Colonic mucosa (tissue), 4 donors: Measurements from ENCODE around the gene CCDC88C. TPM values are rescaled to one million over a fixed set of nuclear protein-coding genes. Genes with fewer than 3 reads are reported as not detected.

Source experiments
- DNase-seq: peaks from one replicate; pipeline ENCODE4 v3.0.0-alpha.2; 2020
- H3K27ac ChIP-seq: fragments of 200-600 bp; one replicate; pipeline ENCODE4 v1.8.0; 2021
- H3K27me3 ChIP-seq: fragments of 200-600 bp; one replicate; pipeline ENCODE4 v1.8.0; 2021
- H3K36me3 ChIP-seq: fragments of 200-600 bp; one replicate; pipeline ENCODE4 v1.8.0; 2021
- H3K4me1 ChIP-seq: fragments of 200-600 bp; one replicate; pipeline ENCODE4 v1.8.0; 2021; ENCODE audit warnings: mild to moderate bottlenecking
- H3K4me3 ChIP-seq: fragments of 200-600 bp; one replicate; pipeline ENCODE4 v1.8.0; 2021
- H3K9ac ChIP-seq, 2 donors: one replicate each; pipeline ENCODE4 v1.7.0; 2013; ENCODE audit warnings: control low read depth in 2 of 2, low read depth in 2 of 2, low read length in 2 of 2
- H3K9me3 ChIP-seq: fragments of 200-600 bp; one replicate; pipeline ENCODE4 v1.8.0; 2021
- CTCF ChIP-seq: fragments of 200-600 bp; IDR thresholded peaks from one replicate; pipeline ENCODE4 v1.8.0; 2022; ENCODE audit warnings: antibody characterized with exemption, mild to moderate bottlenecking
- intact Hi-C: fragments of 100-400 bp; cut with DNase I; formaldehyde crosslinking; loops from one replicate; pipeline ENCODE4 v1.14.1; 2022
- total RNA-seq, 2 donors: library from RNA; stranded (reverse); fragmentation: NEBNext Ultra II Directional in 1 of 2; extraction: Animal tissue kit (Norgen Biotek cat#: 25700) in 1 of 2; gene quantifications; one replicate each; pipeline ENCODE4 v1.2.1, GENCODE V29; 2021
- donor health status: healthy.
- donor health status: DM: no; HTN: no; CAD: no.
- donor health status: DM: no; HTN: no; CAD: no.

The CCDC88C gene
- total RNA-seq, 2 donors from 2014 or later: 45.6 to 48.0 TPM

- Histone ChIP-seq H3K36me3 (peaks cover 18% of the 10 kb centered on the region), H3K27me3 (no peaks in the 10 kb centered on the region), H3K9me3 (no peaks in the 10 kb centered on the region), H3K27ac (no peak overlapping the region), H3K9ac (no peak overlapping the region), H3K4me3 (no peak overlapping the region), H3K4me1 (no peaks in the 10 kb centered on the region)
- TF ChIP-seq CTCF: no peak
- DNase-seq: no peak
- intact Hi-C loops: no loop called here
Observed at GRCh38 chr14:91278383-91278715, 139.3 kb downstream of the CCDC88C start.

GRCh38 chr14:91277546-91278382, 139.9 kb downstream of the CCDC88C start:
- H3K27ac ChIP-seq: no peak overlapping the region
- H3K4me1 ChIP-seq: no peaks in the 10 kb centered on the region
- intact Hi-C loops: no loop called here
- peaks cover 13% of the 10 kb centered on the region for H3K36me3 ChIP-seq
- H3K4me3 ChIP-seq: no peak overlapping the region
- no peaks in the 10 kb centered on the region for H3K27me3 ChIP-seq
- no peaks in the 10 kb centered on the region for H3K9me3 ChIP-seq
- no peak for DNase-seq
- H3K9ac ChIP-seq: no peak overlapping the region
- TF ChIP-seq CTCF: no peak

- H3K36me3 ChIP-seq: peaks cover 10% of the 10 kb centered on the region
- no peaks in the 10 kb centered on the region for H3K9me3 ChIP-seq
- intact Hi-C loops: no loop called here
- no peak overlapping the region for H3K4me3 ChIP-seq
- H3K9ac ChIP-seq: no peak overlapping the region
- no peaks in the 10 kb centered on the region for H3K27me3 ChIP-seq
- TF ChIP-seq CTCF: no peak
- no peak for DNase-seq
- H3K4me1 ChIP-seq: no peaks in the 10 kb centered on the region
- H3K27ac ChIP-seq: no peak overlapping the region
Observed at GRCh38 chr14:91274796-91275195, 142.8 kb downstream of the CCDC88C start.

- no peak for TF ChIP-seq CTCF
- no peak overlapping the region for H3K27ac ChIP-seq
- H3K27me3 ChIP-seq: no peaks in the 10 kb centered on the region
- DNase-seq: no peak
- H3K36me3 ChIP-seq: peaks cover 10% of the 10 kb centered on the region
- intact Hi-C loops: no loop called here
- no peaks in the 10 kb centered on the region for H3K9me3 ChIP-seq
- H3K4me1 ChIP-seq: peaks cover 5% of the 10 kb centered on the region
- H3K9ac ChIP-seq: no peak overlapping the region
- no peak overlapping the region for H3K4me3 ChIP-seq
Observed at GRCh38 chr14:91273885-91274273, 143.7 kb downstream of the CCDC88C start.

GRCh38 chr14:91273273-91273884, 144.2 kb downstream of the CCDC88C start:
- no peaks in the 10 kb centered on the region for H3K27me3 ChIP-seq
- no peak overlapping the region for H3K9ac ChIP-seq
- H3K9me3 ChIP-seq: no peaks in the 10 kb centered on the region
- H3K4me1 ChIP-seq: peaks cover 5% of the 10 kb centered on the region
- H3K36me3 ChIP-seq: peaks cover 10% of the 10 kb centered on the region
- intact Hi-C loops: no loop called here
- no peak for TF ChIP-seq CTCF
- DNase-seq: no peak
- H3K4me3 ChIP-seq: no peak overlapping the region
- no peak overlapping the region for H3K27ac ChIP-seq
